ENCODE data around the gene KRTAP5-2.

KRTAP5-2 gene

GRCh38 chr11:1568441-1568911 is 29.6 kb downstream of the KRTAP5-2 start:
- no peak overlapping the region for H3K4me3 ChIP-seq (ENCODE audit: low read depth, low read length)
- no peak for DNase-seq (ENCODE audit: low read depth)
- TF ChIP-seq CTCF (IDR thresholded peaks at IDR 0.05; ENCODE audit: control insufficient read depth, extremely low read depth, insufficient read depth) = no peak

GRCh38 chr11:1567721-1568100 is 30.4 kb downstream of the KRTAP5-2 start:
- no peak overlapping the region for H3K4me3 ChIP-seq (ENCODE audit: low read depth, low read length)
- no peak for DNase-seq (ENCODE audit: low read depth)
- TF ChIP-seq CTCF (IDR thresholded peaks at IDR 0.05; ENCODE audit: control insufficient read depth, extremely low read depth, insufficient read depth) = no peak

- H3K4me3 ChIP-seq (ENCODE audit: low read depth, low read length) = no peak overlapping the region
- no peak for TF ChIP-seq CTCF (IDR thresholded peaks at IDR 0.05; ENCODE audit: control insufficient read depth, extremely low read depth, insufficient read depth)
- no peak for DNase-seq (ENCODE audit: low read depth)
Observed at GRCh38 chr11:1567052-1567720, 30.9 kb downstream of the KRTAP5-2 start.

GRCh38 chr11:1566381-1567051 is 31.6 kb downstream of the KRTAP5-2 start:
- H3K4me3 ChIP-seq (ENCODE audit: low read depth, low read length) = no peak overlapping the region

GRCh38 chr11:1565904-1566247 is 32.2 kb downstream of the KRTAP5-2 start:
- TF ChIP-seq CTCF (IDR thresholded peaks at IDR 0.05; ENCODE audit: control insufficient read depth, extremely low read depth, insufficient read depth) = no peak
- no peak for DNase-seq (ENCODE audit: low read depth)
- no peak overlapping the region for H3K4me3 ChIP-seq (ENCODE audit: low read depth, low read length)

More at GRCh38 chr11:1566381-1567051, 31.6 kb downstream of the KRTAP5-2 start:
- no peak for DNase-seq (ENCODE audit: low read depth)
- TF ChIP-seq CTCF (IDR thresholded peaks at IDR 0.05; ENCODE audit: control insufficient read depth, extremely low read depth, insufficient read depth) = peak; percentile 34

GRCh38 chr11:1565173-1565903 is 32.8 kb downstream of the KRTAP5-2 start:
- TF ChIP-seq CTCF (IDR thresholded peaks at IDR 0.05; ENCODE audit: control insufficient read depth, extremely low read depth, insufficient read depth) = no peak
- DNase-seq (ENCODE audit: low read depth) = no peak
- no peak overlapping the region for H3K4me3 ChIP-seq (ENCODE audit: low read depth, low read length)

Data from LNCaP clone FGC (cell line).